HL-60 (cell line): Measurements from ENCODE around the gene CCSER1.

Source experiments
- DNase-seq, 2 experiments: peaks; one replicate each; pipeline ENCODE4 v3.0.0-alpha.2; 2010 to 2020; ENCODE audit warnings: low read depth in 1 of 2, low spot score in 1 of 2
- H3K27ac ChIP-seq: fragments of 250-450 bp; sonication (Bioruptor Pico); replicated peaks from 2 replicates; pipeline ENCODE4 v1.5.1; 2020; ENCODE audit warnings: mild to moderate bottlenecking, moderate library complexity
- H3K27me3 ChIP-seq: fragments of 250-450 bp; sonication (Bioruptor Pico); 2 replicates; pipeline ENCODE4 v1.5.1; 2021; ENCODE audit warnings: mild to moderate bottlenecking, moderate library complexity; ENCODE audit not compliant: insufficient read depth, poor library complexity, severe bottlenecking
- H3K4me3 ChIP-seq: replicated peaks from 2 replicates; pipeline ENCODE4 v1.5.1; 2011; ENCODE audit warnings: mild to moderate bottlenecking, control low read depth, low read length; ENCODE audit not compliant: insufficient read depth
- GABPA ChIP-seq: IDR thresholded peaks from 2 replicates; pipeline ENCODE4 v1.6.1; 2012; ENCODE audit warnings: low read depth
- POLR2AphosphoS5 ChIP-seq: IDR thresholded peaks from 2 replicates; pipeline ENCODE4 v1.6.1; 2012; ENCODE audit warnings: low read depth
- SPI1 ChIP-seq: IDR thresholded peaks from 2 replicates; pipeline ENCODE4 v1.6.1; 2012; ENCODE audit warnings: low read depth, mild to moderate bottlenecking, borderline replicate concordance
- TF ChIP-seq, protein P1 (sequence below): IDR thresholded peaks from one replicate; pipeline ENCODE4 v1.5.1; 2011; ENCODE audit warnings: low read length, control low read depth, inconsistent platforms; ENCODE audit not compliant: insufficient read depth
- TF ChIP-seq, protein P2 (sequence below): IDR thresholded peaks from 2 replicates; pipeline ENCODE4 v1.6.1; 2012; ENCODE audit warnings: low read depth; ENCODE audit not compliant: insufficient replicate concordance

The CCSER1 gene

DNA sequence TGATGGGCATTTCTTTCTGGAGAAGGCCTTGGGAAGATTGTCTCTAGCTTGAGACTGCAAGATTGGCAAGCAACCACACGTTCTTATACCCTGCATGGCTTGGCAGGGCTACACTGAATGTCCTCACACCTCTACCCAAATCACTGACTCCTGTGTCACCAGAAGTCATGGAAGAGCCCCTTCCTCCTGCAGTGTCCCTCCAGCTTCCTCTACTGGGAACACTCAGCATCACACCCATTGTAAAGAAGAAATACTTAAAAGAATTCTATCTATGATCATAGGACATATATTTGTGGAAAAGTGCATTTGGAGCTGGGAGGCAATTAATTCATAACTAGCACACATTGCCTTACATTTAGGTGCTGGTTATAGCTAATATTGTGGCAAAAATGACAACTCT is 113.1 kb downstream of the CCSER1 start:
- no peak for TF ChIP-seq SPI1
- TF ChIP-seq, protein P1, sequence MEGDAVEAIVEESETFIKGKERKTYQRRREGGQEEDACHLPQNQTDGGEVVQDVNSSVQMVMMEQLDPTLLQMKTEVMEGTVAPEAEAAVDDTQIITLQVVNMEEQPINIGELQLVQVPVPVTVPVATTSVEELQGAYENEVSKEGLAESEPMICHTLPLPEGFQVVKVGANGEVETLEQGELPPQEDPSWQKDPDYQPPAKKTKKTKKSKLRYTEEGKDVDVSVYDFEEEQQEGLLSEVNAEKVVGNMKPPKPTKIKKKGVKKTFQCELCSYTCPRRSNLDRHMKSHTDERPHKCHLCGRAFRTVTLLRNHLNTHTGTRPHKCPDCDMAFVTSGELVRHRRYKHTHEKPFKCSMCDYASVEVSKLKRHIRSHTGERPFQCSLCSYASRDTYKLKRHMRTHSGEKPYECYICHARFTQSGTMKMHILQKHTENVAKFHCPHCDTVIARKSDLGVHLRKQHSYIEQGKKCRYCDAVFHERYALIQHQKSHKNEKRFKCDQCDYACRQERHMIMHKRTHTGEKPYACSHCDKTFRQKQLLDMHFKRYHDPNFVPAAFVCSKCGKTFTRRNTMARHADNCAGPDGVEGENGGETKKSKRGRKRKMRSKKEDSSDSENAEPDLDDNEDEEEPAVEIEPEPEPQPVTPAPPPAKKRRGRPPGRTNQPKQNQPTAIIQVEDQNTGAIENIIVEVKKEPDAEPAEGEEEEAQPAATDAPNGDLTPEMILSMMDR: no peak
- no peak for TF ChIP-seq GABPA
- TF ChIP-seq, protein P2, sequence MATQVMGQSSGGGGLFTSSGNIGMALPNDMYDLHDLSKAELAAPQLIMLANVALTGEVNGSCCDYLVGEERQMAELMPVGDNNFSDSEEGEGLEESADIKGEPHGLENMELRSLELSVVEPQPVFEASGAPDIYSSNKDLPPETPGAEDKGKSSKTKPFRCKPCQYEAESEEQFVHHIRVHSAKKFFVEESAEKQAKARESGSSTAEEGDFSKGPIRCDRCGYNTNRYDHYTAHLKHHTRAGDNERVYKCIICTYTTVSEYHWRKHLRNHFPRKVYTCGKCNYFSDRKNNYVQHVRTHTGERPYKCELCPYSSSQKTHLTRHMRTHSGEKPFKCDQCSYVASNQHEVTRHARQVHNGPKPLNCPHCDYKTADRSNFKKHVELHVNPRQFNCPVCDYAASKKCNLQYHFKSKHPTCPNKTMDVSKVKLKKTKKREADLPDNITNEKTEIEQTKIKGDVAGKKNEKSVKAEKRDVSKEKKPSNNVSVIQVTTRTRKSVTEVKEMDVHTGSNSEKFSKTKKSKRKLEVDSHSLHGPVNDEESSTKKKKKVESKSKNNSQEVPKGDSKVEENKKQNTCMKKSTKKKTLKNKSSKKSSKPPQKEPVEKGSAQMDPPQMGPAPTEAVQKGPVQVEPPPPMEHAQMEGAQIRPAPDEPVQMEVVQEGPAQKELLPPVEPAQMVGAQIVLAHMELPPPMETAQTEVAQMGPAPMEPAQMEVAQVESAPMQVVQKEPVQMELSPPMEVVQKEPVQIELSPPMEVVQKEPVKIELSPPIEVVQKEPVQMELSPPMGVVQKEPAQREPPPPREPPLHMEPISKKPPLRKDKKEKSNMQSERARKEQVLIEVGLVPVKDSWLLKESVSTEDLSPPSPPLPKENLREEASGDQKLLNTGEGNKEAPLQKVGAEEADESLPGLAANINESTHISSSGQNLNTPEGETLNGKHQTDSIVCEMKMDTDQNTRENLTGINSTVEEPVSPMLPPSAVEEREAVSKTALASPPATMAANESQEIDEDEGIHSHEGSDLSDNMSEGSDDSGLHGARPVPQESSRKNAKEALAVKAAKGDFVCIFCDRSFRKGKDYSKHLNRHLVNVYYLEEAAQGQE: no peak
- no peak for TF ChIP-seq POLR2AphosphoS5
- H3K27me3 ChIP-seq: no peaks in the 10 kb centered on the region
- H3K27ac ChIP-seq: no peak overlapping the region
- H3K4me3 ChIP-seq: no peak overlapping the region
- no peak for DNase-seq

DNA sequence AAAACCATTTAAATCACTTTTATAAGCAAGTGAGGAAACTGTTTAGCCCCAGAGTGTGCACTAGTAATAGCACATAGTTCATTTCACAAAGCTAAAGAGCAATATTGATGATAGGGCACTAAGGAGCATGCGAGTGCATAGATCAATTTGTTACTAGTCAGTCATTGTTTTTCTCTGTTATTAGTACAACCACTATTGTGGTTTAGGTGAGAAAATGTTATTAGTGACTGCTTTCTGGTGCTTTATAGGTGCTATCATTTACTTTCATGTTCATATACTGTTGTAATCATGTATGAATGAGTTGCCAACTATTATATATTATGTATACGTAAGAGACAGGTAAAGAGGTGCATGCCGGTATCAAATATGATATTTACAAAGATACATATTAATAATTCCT is 113.8 kb downstream of the CCSER1 start:
- DNase-seq: no peak
- no peak overlapping the region for H3K4me3 ChIP-seq
- no peak for TF ChIP-seq GABPA
- TF ChIP-seq, protein P1: no peak
- no peak for TF ChIP-seq SPI1
- TF ChIP-seq POLR2AphosphoS5: no peak
- TF ChIP-seq, protein P2: no peak
- H3K27me3 ChIP-seq: no peaks in the 10 kb centered on the region
- no peak overlapping the region for H3K27ac ChIP-seq

DNA sequence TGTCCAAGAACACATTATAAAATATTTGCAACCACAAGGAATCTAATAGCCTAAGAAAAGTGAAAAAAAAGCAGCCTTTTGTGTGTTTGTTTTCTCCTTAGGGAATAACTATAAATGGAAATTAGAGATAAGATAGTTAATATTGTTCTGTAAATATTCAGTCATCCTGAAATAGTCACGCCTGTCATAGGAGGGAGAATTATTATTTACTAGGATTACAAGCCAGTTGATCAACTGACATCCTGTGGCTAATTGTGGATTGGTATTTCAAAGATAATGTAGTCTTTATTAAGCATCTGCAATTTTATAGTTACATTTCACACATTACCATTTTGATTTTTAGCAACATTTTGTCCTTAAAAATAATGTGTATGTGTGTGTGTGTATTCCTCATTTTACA is 118.6 kb downstream of the CCSER1 start:
- no peak for DNase-seq
- H3K4me3 ChIP-seq: no peak overlapping the region
- no peak overlapping the region for H3K27ac ChIP-seq
- H3K27me3 ChIP-seq: no peaks in the 10 kb centered on the region
- TF ChIP-seq, protein P2: no peak
- no peak for TF ChIP-seq POLR2AphosphoS5
- TF ChIP-seq, protein P1: no peak
- no peak for TF ChIP-seq SPI1
- TF ChIP-seq GABPA: no peak
